ENCODE measurements around the gene TMEM9.

Gene TMEM9

GRCh38 chr1:201128476-201128875 lies 25.8 kb downstream of the TMEM9 start:
- in situ Hi-C loops (cut with MboI; ENCODE audit: low sequenced_read_pairs): no loop called here

- in situ Hi-C loops (cut with MboI; ENCODE audit: low sequenced_read_pairs): no loop called here
Measured at GRCh38 chr1:201127755-201128455, 26.4 kb downstream of the TMEM9 start.

- in situ Hi-C loops (cut with MboI; ENCODE audit: low sequenced_read_pairs): no loop called here
Measured at GRCh38 chr1:201126832-201127754, 27.2 kb downstream of the TMEM9 start, which contains the start of gene ASCL5. ASCL5 (minus strand) TSS chr1:201127184; CDS start chr1:201115372, 11,812 bp downstream.

GRCh38 chr1:201126463-201126831 lies 27.8 kb downstream of the TMEM9 start:
- in situ Hi-C loops (cut with MboI; ENCODE audit: low sequenced_read_pairs): no loop called here

- in situ Hi-C loops (cut with MboI; ENCODE audit: low sequenced_read_pairs): no loop called here
Measured at GRCh38 chr1:201125800-201126199, 28.5 kb downstream of the TMEM9 start.

GRCh38 chr1:201125019-201125418 lies 29.3 kb downstream of the TMEM9 start:
- in situ Hi-C loops (cut with MboI; ENCODE audit: low sequenced_read_pairs): no loop called here

- in situ Hi-C loops (cut with MboI; ENCODE audit: low sequenced_read_pairs): no loop called here
Measured at GRCh38 chr1:201123866-201124265, 30.4 kb downstream of the TMEM9 start.

- in situ Hi-C loops (cut with MboI; ENCODE audit: low sequenced_read_pairs): no loop called here
Measured at GRCh38 chr1:201122321-201122957, 31.8 kb downstream of the TMEM9 start.

GRCh38 chr1:201119206-201120197 lies 34.8 kb downstream of the TMEM9 start:
- in situ Hi-C loops (cut with MboI; ENCODE audit: low sequenced_read_pairs): no loop called here

- in situ Hi-C loops (cut with MboI; ENCODE audit: low sequenced_read_pairs): no loop called here
Measured at GRCh38 chr1:201116091-201116490, 38.2 kb downstream of the TMEM9 start.

GRCh38 chr1:201115390-201115937 lies 38.8 kb downstream of the TMEM9 start:
- in situ Hi-C loops (cut with MboI; ENCODE audit: low sequenced_read_pairs): no loop called here

GRCh38 chr1:201114245-201115131 lies 39.8 kb downstream of the TMEM9 start:
- in situ Hi-C loops (cut with MboI; ENCODE audit: low sequenced_read_pairs): no loop called here

GRCh38 chr1:201113451-201114244 lies 40.6 kb downstream of the TMEM9 start:
- in situ Hi-C loops (cut with MboI; ENCODE audit: low sequenced_read_pairs): no loop called here

GRCh38 chr1:201112926-201113325 lies 41.3 kb downstream of the TMEM9 start:
- in situ Hi-C loops (cut with MboI; ENCODE audit: low sequenced_read_pairs): no loop called here

GRCh38 chr1:201112173-201112731 lies 42.0 kb downstream of the TMEM9 start, which contains the start of gene CACNA1S:
CACNA1S (minus strand) TSS chr1:201112426; CDS start chr1:201112339, 87 bp downstream.
- in situ Hi-C loops (cut with MboI; ENCODE audit: low sequenced_read_pairs): no loop called here

GRCh38 chr1:201111672-201112071 lies 42.6 kb downstream of the TMEM9 start:
- in situ Hi-C loops (cut with MboI; ENCODE audit: low sequenced_read_pairs): no loop called here

- in situ Hi-C loops (cut with MboI; ENCODE audit: low sequenced_read_pairs): no loop called here
Measured at GRCh38 chr1:201111156-201111555, 43.1 kb downstream of the TMEM9 start.

- in situ Hi-C loops (cut with MboI; ENCODE audit: low sequenced_read_pairs): no loop called here
Measured at GRCh38 chr1:201110616-201111015, 43.7 kb downstream of the TMEM9 start.
